SK-N-SH (cell line): Measurements from ENCODE around the gene HAUS1. TPM values are rescaled to one million over a fixed set of nuclear protein-coding genes. Genes with fewer than 3 reads are reported as not detected.

Experiments used
- CTCF ChIA-PET: fragments of 300-600, 350-600 bp; formaldehyde crosslinking; extraction: SDS; loops from one replicate; lab custom pipeline; 2021; lab: Yijun Ruan, JAX
- POLR2A ChIA-PET: fragments of 350-600 bp; sonication (Branson Sonifier 250); formaldehyde crosslinking; extraction: SDS; loops from one replicate; lab custom pipeline; 2020; ENCODE audit warnings: antibody characterized with exemption, inconsistent platforms; lab: Yijun Ruan, JAX
- DNase-seq: peaks from one replicate; pipeline ENCODE4 v3.0.0; 2012
- H2AFZ ChIP-seq: fragments of 200-600 bp; sonication (generic); 2 replicates; pipeline ENCODE4 v1.8.1; 2016; ENCODE audit warnings: antibody characterized with exemption, mild to moderate bottlenecking, low read depth
- H3F3A ChIP-seq: fragments of 200-600 bp; sonication (generic); replicated peaks from 2 replicates; pipeline ENCODE3; 2016; ENCODE audit warnings: antibody characterized with exemption, mild to moderate bottlenecking; ENCODE audit not compliant: insufficient read depth
- H3K27ac ChIP-seq, 2 experiments: fragments of 200-500 bp in 1 of 2; fragments of 200-600 bp in 1 of 2; sonication (Bioruptor generic) in 1 of 2; sonication (generic), shearing (Covaris generic) in 1 of 2; 2 replicates each; pipeline versions ENCODE4 v1.5.1 to v1.6.1; 2014 to 2016; ENCODE audit warnings: low read depth in 2 of 2, inconsistent platforms in 1 of 2, low read length in 1 of 2, mild to moderate bottlenecking in 1 of 2, mixed read lengths in 1 of 2
- H3K27me3 ChIP-seq: fragments of 200-600 bp; sonication (generic), shearing (Covaris generic); 2 replicates; pipeline ENCODE4 v1.6.1; 2016; ENCODE audit warnings: mixed run types; ENCODE audit not compliant: insufficient read depth
- H3K36me3 ChIP-seq, 2 experiments: fragments of 200-500 bp in 1 of 2; fragments of 200-600 bp in 1 of 2; sonication (Bioruptor generic) in 1 of 2; sonication (generic) in 1 of 2; replicated peaks in 1 of 2; 2 replicates each; pipeline versions ENCODE3 to v1.5.1; 2014 to 2016; ENCODE audit warnings: low read length in 1 of 2, mild to moderate bottlenecking in 1 of 2; ENCODE audit not compliant: insufficient read depth in 2 of 2, control insufficient read depth in 1 of 2
- H3K4me1 ChIP-seq, 2 experiments: fragments of 200-500 bp in 1 of 2; fragments of 200-600 bp in 1 of 2; sonication (Bioruptor generic) in 1 of 2; sonication (generic), shearing (Covaris generic) in 1 of 2; 2 replicates each; pipeline versions ENCODE4 v1.5.1 to v1.6.1; 2014 to 2016; ENCODE audit warnings: low read depth in 1 of 2, low read length in 1 of 2, mixed run types in 1 of 2; ENCODE audit not compliant: insufficient read depth in 2 of 2, control insufficient read depth in 1 of 2
- H3K4me2 ChIP-seq: fragments of 200-600 bp; sonication (generic), shearing (Covaris generic); 2 replicates; pipeline ENCODE4 v1.6.1; 2017; ENCODE audit warnings: mixed run types
- H3K4me3 ChIP-seq, 2 experiments: fragments of 200-500 bp in 1 of 2; fragments of 200-600 bp in 1 of 2; sonication (Bioruptor generic) in 1 of 2; sonication (generic), shearing (Covaris generic) in 1 of 2; 2 replicates each; pipeline versions ENCODE4 v1.5.1 to v1.8.1; 2014 to 2016; ENCODE audit warnings: low read depth in 2 of 2, inconsistent platforms in 1 of 2, low read length in 1 of 2, mild to moderate bottlenecking in 1 of 2, mixed read lengths in 1 of 2, moderate library complexity in 1 of 2
- H3K79me2 ChIP-seq: fragments of 200-600 bp; sonication (generic); 2 replicates; pipeline ENCODE4 v1.8.1; 2017; ENCODE audit warnings: mild to moderate bottlenecking; ENCODE audit not compliant: insufficient read depth
- H3K9ac ChIP-seq: fragments of 200-600 bp; sonication (generic); 2 replicates; pipeline ENCODE4 v1.6.1; 2017; ENCODE audit warnings: mixed run types
- H3K9me2 ChIP-seq: fragments of 200-600 bp; sonication (generic); 2 replicates; pipeline ENCODE4 v1.6.1; 2017; ENCODE audit warnings: mixed run types
- H3K9me3 ChIP-seq: fragments of 200-600 bp; sonication (generic); 2 replicates; pipeline ENCODE4 v1.6.1; 2017; ENCODE audit warnings: mixed run types, mild to moderate bottlenecking, moderate library complexity
- H4K20me1 ChIP-seq: fragments of 200-600 bp; sonication (generic); 2 replicates; pipeline ENCODE4 v1.6.1; 2017; ENCODE audit warnings: mild to moderate bottlenecking, mixed run types; ENCODE audit not compliant: insufficient read depth
- CTCF ChIP-seq: fragments of 200-600 bp; sonication (generic); IDR thresholded peaks from 2 replicates; pipeline ENCODE4 v1.6.1; 2017; ENCODE audit warnings: antibody characterized with exemption, mild to moderate bottlenecking, moderate library complexity
- EP300 ChIP-seq, 2 experiments: IDR thresholded peaks; 2 replicates each; pipeline versions ENCODE4 v1.4.0 to v1.6.1; 2012; ENCODE audit warnings: borderline replicate concordance in 1 of 2, low read depth in 1 of 2, low read length in 1 of 2
- FOSL2 ChIP-seq: IDR thresholded peaks from 2 replicates; pipeline ENCODE4 v1.4.0; 2012; ENCODE audit warnings: low read depth, mild to moderate bottlenecking, moderate library complexity, borderline replicate concordance
- FOXM1 ChIP-seq: IDR thresholded peaks from 2 replicates; pipeline ENCODE4 v1.4.0; 2012; ENCODE audit warnings: low read depth, mild to moderate bottlenecking
- MEF2A ChIP-seq: IDR thresholded peaks from 2 replicates; pipeline ENCODE4 v1.4.0; 2012; ENCODE audit warnings: low read depth, borderline replicate concordance
- NFIC ChIP-seq: IDR thresholded peaks from 2 replicates; pipeline ENCODE4 v1.4.0; 2012; ENCODE audit warnings: borderline replicate concordance
- RAD21 ChIP-seq: IDR thresholded peaks from 2 replicates; pipeline ENCODE4 v1.6.1; 2012; ENCODE audit warnings: mild to moderate bottlenecking, low read length
- SIN3A ChIP-seq: IDR thresholded peaks from 2 replicates; pipeline ENCODE4 v1.6.1; 2012; ENCODE audit warnings: low read depth, mild to moderate bottlenecking, low read length, moderate library complexity, borderline replicate concordance
- TAF1 ChIP-seq: IDR thresholded peaks from 2 replicates; pipeline ENCODE4 v1.6.1; 2012; ENCODE audit warnings: low read depth, mild to moderate bottlenecking, low read length, moderate library complexity, borderline replicate concordance
- TCF12 ChIP-seq: IDR thresholded peaks from 2 replicates; pipeline ENCODE4 v1.4.0; 2012
- TEAD4 ChIP-seq: IDR thresholded peaks from 2 replicates; pipeline ENCODE4 v1.4.0; 2012; ENCODE audit warnings: mild to moderate bottlenecking, borderline replicate concordance; ENCODE audit not compliant: insufficient read depth
- WGBS: methylation state at CpG from one replicate; pipeline ENCODE4 v1.1.6; 2017; ENCODE audit warnings: low lambda C conversion rate; 5-methylcytosine and 5-hydroxymethylcytosine counted together
- polyA plus RNA-seq, 3 experiments: library from polyadenylated mRNA; depleted of rRNA; stranded (reverse); fragments of >200 nt; gene quantifications; 2 replicates each; pipeline ENCODE4 v1.2.3, GENCODE V29; 2012
- TF ChIP-seq, protein P1 (sequence below): IDR thresholded peaks from 2 replicates; pipeline ENCODE4 v1.6.1; 2012; ENCODE audit warnings: mild to moderate bottlenecking, low read depth, low read length, moderate library complexity
- TF ChIP-seq, protein P2 (sequence below): IDR thresholded peaks from 2 replicates; pipeline ENCODE4 v1.4.0; 2012; ENCODE audit warnings: low read depth, borderline replicate concordance

The HAUS1 gene
- polyA plus RNA-seq, 1 of the 3 experiments (the other 2 are of a cell fraction): 55.2 TPM

GRCh38 chr18:46071653-46072375, 32.4 kb upstream of the HAUS1 start, which contains the start of gene PSTPIP2 (continued):
- no peak for TF ChIP-seq SIN3A
- no peak for TF ChIP-seq TCF12
- no peak for TF ChIP-seq FOSL2
- TF ChIP-seq TAF1: no peak
- no peak for TF ChIP-seq NFIC
- no peak; the same call in 1 of the 2 replicates for TF ChIP-seq RAD21
- TF ChIP-seq, protein P1, sequence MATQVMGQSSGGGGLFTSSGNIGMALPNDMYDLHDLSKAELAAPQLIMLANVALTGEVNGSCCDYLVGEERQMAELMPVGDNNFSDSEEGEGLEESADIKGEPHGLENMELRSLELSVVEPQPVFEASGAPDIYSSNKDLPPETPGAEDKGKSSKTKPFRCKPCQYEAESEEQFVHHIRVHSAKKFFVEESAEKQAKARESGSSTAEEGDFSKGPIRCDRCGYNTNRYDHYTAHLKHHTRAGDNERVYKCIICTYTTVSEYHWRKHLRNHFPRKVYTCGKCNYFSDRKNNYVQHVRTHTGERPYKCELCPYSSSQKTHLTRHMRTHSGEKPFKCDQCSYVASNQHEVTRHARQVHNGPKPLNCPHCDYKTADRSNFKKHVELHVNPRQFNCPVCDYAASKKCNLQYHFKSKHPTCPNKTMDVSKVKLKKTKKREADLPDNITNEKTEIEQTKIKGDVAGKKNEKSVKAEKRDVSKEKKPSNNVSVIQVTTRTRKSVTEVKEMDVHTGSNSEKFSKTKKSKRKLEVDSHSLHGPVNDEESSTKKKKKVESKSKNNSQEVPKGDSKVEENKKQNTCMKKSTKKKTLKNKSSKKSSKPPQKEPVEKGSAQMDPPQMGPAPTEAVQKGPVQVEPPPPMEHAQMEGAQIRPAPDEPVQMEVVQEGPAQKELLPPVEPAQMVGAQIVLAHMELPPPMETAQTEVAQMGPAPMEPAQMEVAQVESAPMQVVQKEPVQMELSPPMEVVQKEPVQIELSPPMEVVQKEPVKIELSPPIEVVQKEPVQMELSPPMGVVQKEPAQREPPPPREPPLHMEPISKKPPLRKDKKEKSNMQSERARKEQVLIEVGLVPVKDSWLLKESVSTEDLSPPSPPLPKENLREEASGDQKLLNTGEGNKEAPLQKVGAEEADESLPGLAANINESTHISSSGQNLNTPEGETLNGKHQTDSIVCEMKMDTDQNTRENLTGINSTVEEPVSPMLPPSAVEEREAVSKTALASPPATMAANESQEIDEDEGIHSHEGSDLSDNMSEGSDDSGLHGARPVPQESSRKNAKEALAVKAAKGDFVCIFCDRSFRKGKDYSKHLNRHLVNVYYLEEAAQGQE: no peak
- TF ChIP-seq TEAD4: 0 out of 2 replicates have a peak, but pooled peaks have one; percentile 10

- Histone ChIP-seq H3K9me3 (no peaks in the 10 kb centered on the region), H2AFZ (peak overlapping the region; percentile 86), H3K9ac (peak overlapping the region; percentile 80; the same call in 1 of the 2 replicates), H4K20me1 (no peaks in the 10 kb centered on the region), H3K36me3 (peaks cover 3 to 11% of the 10 kb centered on the region in 2 experiments), H3K27ac (no peak overlapping the region), H3K4me3 (peak overlapping the region; percentile 72 to 86), H3F3A (peaks cover 31% of the 10 kb centered on the region), H3K79me2 (peaks cover 12% of the 10 kb centered on the region; the same call in 1 of the 2 replicates), H3K4me1 (peaks cover 0 to 9% of the 10 kb centered on the region in 2 experiments; a peak in 1 of 4 replicates), H3K27me3 (no peaks in the 10 kb centered on the region), H3K4me2 (peak overlapping the region; percentile 98), H3K9me2 (no peaks in the 10 kb centered on the region)
- DNase-seq: no peak
- TF ChIP-seq CTCF: peak; percentile 24
- 0 out of 2 replicates have a peak, but pooled peaks have one; percentile 3 for TF ChIP-seq RAD21
- no peak for TF ChIP-seq EP300 (IDR thresholded peaks at IDR 0.05; ENCODE audit: borderline replicate concordance in 1 of 2, low read depth in 1 of 2, low read length in 1 of 2)
- no peak for TF ChIP-seq MEF2A
- TF ChIP-seq SIN3A: no peak
- TF ChIP-seq, protein P2, sequence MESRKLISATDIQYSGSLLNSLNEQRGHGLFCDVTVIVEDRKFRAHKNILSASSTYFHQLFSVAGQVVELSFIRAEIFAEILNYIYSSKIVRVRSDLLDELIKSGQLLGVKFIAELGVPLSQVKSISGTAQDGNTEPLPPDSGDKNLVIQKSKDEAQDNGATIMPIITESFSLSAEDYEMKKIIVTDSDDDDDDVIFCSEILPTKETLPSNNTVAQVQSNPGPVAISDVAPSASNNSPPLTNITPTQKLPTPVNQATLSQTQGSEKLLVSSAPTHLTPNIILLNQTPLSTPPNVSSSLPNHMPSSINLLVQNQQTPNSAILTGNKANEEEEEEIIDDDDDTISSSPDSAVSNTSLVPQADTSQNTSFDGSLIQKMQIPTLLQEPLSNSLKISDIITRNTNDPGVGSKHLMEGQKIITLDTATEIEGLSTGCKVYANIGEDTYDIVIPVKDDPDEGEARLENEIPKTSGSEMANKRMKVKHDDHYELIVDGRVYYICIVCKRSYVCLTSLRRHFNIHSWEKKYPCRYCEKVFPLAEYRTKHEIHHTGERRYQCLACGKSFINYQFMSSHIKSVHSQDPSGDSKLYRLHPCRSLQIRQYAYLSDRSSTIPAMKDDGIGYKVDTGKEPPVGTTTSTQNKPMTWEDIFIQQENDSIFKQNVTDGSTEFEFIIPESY: no peak
- TF ChIP-seq FOXM1: no peak
- ChIA-PET CTCF (interaction anchor here (1.1 to 3.3 kb wide), 15 partner anchors 11 to 407 kb away, joined by 3 to 30 read pairs (median 11); partner anchors contain the start of gene ATP5F1A), POLR2A (no interaction called here)
- WGBS: 47% methylated on average over 20 of the region's 25 CpGs
Measured at GRCh38 chr18:46072376-46072867, 31.8 kb upstream of the HAUS1 start.
